Prostate gland (tissue), 2 donors: ENCODE data around the gene IGSF23. TPM values are rescaled to one million over a fixed set of nuclear protein-coding genes. Genes with fewer than 3 reads are reported as not detected.
"Not testable (repeated sequence)": the region's sequence is repeated elsewhere in the genome, so short reads cannot be mapped to it uniquely, and the experiment has no call there.

Source experiments
- DNase-seq: peaks from one replicate; pipeline ENCODE4 v3.0.0-alpha.2; 2019; ENCODE audit warnings: low spot score
- H3K27ac ChIP-seq, 2 donors: fragments of 200-600 bp; sonication (generic); 2 replicates each; pipeline ENCODE4 v1.5.1; 2017 to 2019
- H3K27me3 ChIP-seq: fragments of 200-600 bp; sonication (generic); replicated peaks from 2 replicates; pipeline ENCODE4 v1.5.1; 2019; ENCODE audit not compliant: insufficient read depth
- H3K36me3 ChIP-seq, 2 donors: fragments of 200-600 bp; sonication (generic); 1 replicate in 1 of 2; 2 replicates in 1 of 2; pipeline versions ENCODE4 v1.5.1 to v1.8.1; 2017 to 2019
- H3K4me1 ChIP-seq: fragments of 200-600 bp; sonication (generic); replicated peaks from 2 replicates; pipeline ENCODE4 v1.5.1; 2019
- H3K4me3 ChIP-seq, 2 donors: fragments of 200-600 bp; sonication (generic); 2 replicates each; pipeline ENCODE4 v1.5.1; 2017 to 2019
- H3K9me3 ChIP-seq: fragments of 200-600 bp; sonication (generic); 2 replicates; pipeline ENCODE4 v1.5.1; 2017
- CTCF ChIP-seq, 4 experiments: fragments of 200-600 bp in 2 of 4; fragments of 450-650 bp in 2 of 4; sonication (generic) in 2 of 4; IDR thresholded peaks; 1 replicate in 3 of 4; 2 replicates in 1 of 4; pipeline ENCODE4 v1.5.1; 2016 to 2019; ENCODE audit warnings: antibody characterized with exemption in 4 of 4, mild to moderate bottlenecking in 2 of 4, moderate library complexity in 2 of 4
- POLR2A ChIP-seq: fragments of 450-650 bp; IDR thresholded peaks from one replicate; pipeline ENCODE4 v1.6.1; 2016; ENCODE audit warnings: antibody characterized with exemption, mild to moderate bottlenecking
- POLR2AphosphoS5 ChIP-seq: sonication (generic); formaldehyde crosslinking; IDR thresholded peaks from one replicate; pipeline ENCODE4 v1.6.1; 2017; ENCODE audit warnings: antibody characterized with exemption
- WGBS: methylation state at CpG from one replicate; pipeline ENCODE4 v1.1.5; 2018; 5-methylcytosine and 5-hydroxymethylcytosine counted together
- intact Hi-C: fragments of 100-400 bp; cut with DNase I; formaldehyde crosslinking; loops from one replicate; pipeline ENCODE4 v1.14.2; 2022
- total RNA-seq, 2 donors: library from RNA; depleted of rRNA; stranded (reverse); fragments of >200 nt; gene quantifications; one replicate each; pipeline ENCODE4 v1.1.0, GENCODE V29; 2016

Gene IGSF23
- total RNA-seq, 2 donors from 2014 or later = not detected

- H3K4me1 ChIP-seq = no peaks in the 10 kb centered on the region
- no peak for DNase-seq
- no peak overlapping the region for H3K27ac ChIP-seq
- no peaks in the 10 kb centered on the region for H3K36me3 ChIP-seq
- no peaks in the 10 kb centered on the region for H3K27me3 ChIP-seq
- H3K9me3 ChIP-seq = no peaks in the 10 kb centered on the region
- intact Hi-C loops = no loop called here
- 90% methylated on average over 2 of the region's 2 CpGs for WGBS
- no peak overlapping the region for H3K4me3 ChIP-seq
- no peak for TF ChIP-seq CTCF (IDR thresholded peaks at IDR 0.05)
- no peak for TF ChIP-seq POLR2A
- TF ChIP-seq POLR2AphosphoS5 = no peak
Observed at GRCh38 chr19:44668985-44669764, 55.8 kb downstream of the IGSF23 start.

- H3K36me3 ChIP-seq, H3K4me1 ChIP-seq, DNase-seq, H3K4me3 ChIP-seq, intact Hi-C loops, H3K9me3 ChIP-seq, H3K27me3 ChIP-seq, H3K27ac ChIP-seq: not testable (repeated sequence)
- WGBS = 100% methylated on average over 2 of the region's 2 CpGs
Observed at GRCh38 chr19:44670027-44670426, 56.7 kb downstream of the IGSF23 start.

DNA sequence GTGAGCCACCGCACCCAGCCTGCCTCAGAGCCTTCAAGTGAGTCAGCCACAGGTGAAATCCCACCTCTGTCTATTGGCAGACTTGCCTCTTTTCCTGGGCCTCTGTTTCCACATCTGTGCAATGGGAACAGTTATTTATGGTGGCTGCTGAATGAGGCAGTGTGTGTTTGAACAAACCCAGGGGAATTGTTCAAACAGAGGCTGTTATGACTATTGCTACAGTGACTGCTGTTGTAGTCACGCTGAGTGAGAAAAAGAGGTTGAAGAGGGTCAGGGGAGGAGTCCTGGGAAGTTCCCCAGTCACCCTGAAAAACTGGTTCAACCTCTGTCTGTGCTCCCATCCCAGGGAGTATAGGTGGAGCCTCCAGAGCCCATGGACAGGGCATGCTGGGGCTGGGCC is 58.0 kb downstream of the IGSF23 start, which contains the start of gene CEACAM19:
Gene CEACAM19, plus strand, starts transcription at position 83 of the 400 bp plus-strand sequence. CDS start 450 bp downstream, outside the sequence.
- H3K9me3 ChIP-seq = no peaks in the 10 kb centered on the region
- no peak for TF ChIP-seq POLR2A
- no peak for TF ChIP-seq CTCF (IDR thresholded peaks at IDR 0.05)
- TF ChIP-seq POLR2AphosphoS5 = no peak
- H3K27ac ChIP-seq = no peak within 1 kb of the TSS
- no peaks in the 10 kb centered on the region for H3K27me3 ChIP-seq
- 61% methylated on average over 2 of the region's 2 CpGs for WGBS
- intact Hi-C loops = no loop called here
- H3K36me3 ChIP-seq = no peaks in the 10 kb centered on the region
- DNase-seq = no peak
- H3K4me3 ChIP-seq = no peak within 1 kb of the TSS
- no peaks in the 10 kb centered on the region for H3K4me1 ChIP-seq

DNA sequence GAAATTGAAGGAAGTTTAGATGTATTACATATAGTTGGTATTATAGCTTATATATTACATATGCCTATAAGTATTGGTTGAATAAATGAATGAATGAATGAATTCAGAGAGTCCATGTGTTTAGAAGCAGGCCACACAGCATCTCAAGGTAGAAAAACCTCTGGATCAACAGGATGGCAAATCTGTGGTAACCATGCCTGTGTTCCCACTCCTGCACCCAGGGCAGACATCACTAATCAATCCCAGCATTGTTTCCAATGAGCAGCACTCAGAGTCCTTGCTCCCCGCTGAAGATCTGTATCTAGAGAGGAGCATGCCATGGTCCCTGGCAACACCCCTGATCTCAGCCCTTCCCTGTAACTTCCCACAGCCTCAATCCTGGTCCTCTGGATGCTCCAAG is 58.9 kb downstream of the IGSF23 start:
- TF ChIP-seq POLR2AphosphoS5 (no peak), CTCF (IDR thresholded peaks at IDR 0.05) (no peak), POLR2A (no peak)
- intact Hi-C loops = no loop called here
- H3K27ac ChIP-seq = no peak overlapping the region
- DNase-seq = no peak
- 69% methylated on average over 1 of the region's 1 CpG for WGBS
- H3K4me3 ChIP-seq = no peak overlapping the region
- no peaks in the 10 kb centered on the region for H3K27me3 ChIP-seq
- H3K4me1 ChIP-seq = no peaks in the 10 kb centered on the region
- H3K9me3 ChIP-seq = no peaks in the 10 kb centered on the region
- no peaks in the 10 kb centered on the region for H3K36me3 ChIP-seq

DNA sequence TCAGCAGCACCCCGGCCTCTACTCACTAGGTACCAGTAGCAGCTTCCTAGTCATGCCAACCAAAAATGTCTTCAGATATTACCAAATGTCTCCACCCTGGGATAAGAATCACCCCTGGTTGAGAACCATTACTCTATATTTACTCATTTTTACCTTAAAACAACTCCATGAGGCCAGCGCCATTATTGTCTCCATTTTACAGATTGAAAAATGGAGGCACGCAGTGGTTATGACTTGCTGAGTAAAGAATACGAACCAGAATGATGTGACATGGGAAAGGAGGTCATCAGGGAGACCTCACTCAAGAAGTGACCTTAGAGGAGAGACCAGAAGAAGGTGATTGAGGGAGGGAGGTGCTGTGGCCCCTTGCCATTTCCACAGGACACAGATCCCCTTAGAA is 60.1 kb downstream of the IGSF23 start:
- intact Hi-C loops = no loop called here
- no peaks in the 10 kb centered on the region for H3K4me1 ChIP-seq
- no peak for DNase-seq
- no peaks in the 10 kb centered on the region for H3K36me3 ChIP-seq
- H3K9me3 ChIP-seq = no peaks in the 10 kb centered on the region
- no peak overlapping the region for H3K4me3 ChIP-seq
- no peaks in the 10 kb centered on the region for H3K27me3 ChIP-seq
- no peak for TF ChIP-seq POLR2A
- TF ChIP-seq CTCF (IDR thresholded peaks at IDR 0.05) = no peak
- no peak for TF ChIP-seq POLR2AphosphoS5
- WGBS = 83% methylated on average over 4 of the region's 4 CpGs
- H3K27ac ChIP-seq = no peak overlapping the region
